Retinal pigment epithelial cell (primary cell): ENCODE measurements around the gene DOP1B.

Experiments used
- DNase-seq: peaks from one replicate; pipeline ENCODE4 v3.0.0-alpha.2; 2010; ENCODE audit warnings: low read depth
- H3K4me3 ChIP-seq: 2 replicates; pipeline ENCODE4 v1.5.1; 2011; ENCODE audit warnings: mild to moderate bottlenecking, low read length, control low read depth, moderate library complexity
- CTCF ChIP-seq: conservative IDR thresholded peaks from 2 replicates; pipeline ENCODE4 v1.5.1; 2011; ENCODE audit warnings: low read depth, low read length, control low read depth, inconsistent platforms

The DOP1B gene

DNA sequence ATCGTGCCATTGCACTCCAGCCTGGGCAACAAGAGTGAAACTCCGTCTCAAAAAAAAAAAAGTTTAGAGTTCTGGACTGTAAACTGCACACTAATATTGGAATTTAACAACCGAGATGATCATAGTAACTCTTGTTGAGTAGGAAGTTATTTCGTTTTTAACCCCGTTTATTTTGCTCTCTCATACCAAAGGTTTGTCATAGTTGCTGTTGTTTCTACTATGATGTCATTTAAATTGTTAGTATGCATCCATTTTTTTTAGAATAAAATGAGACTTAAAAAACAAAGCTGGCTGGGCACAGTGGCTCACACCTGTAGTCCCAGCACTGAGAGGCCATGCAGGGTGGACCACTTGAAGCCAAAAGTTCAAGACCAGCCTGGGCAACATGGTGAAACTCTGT lies 49.3 kb downstream of the DOP1B start:
- no peak for TF ChIP-seq CTCF
- DNase-seq, result no peak
- H3K4me3 ChIP-seq, result no peak overlapping the region
